Measurements from ENCODE around the gene RHOU. TPM values are rescaled to one million over a fixed set of nuclear protein-coding genes. Genes with fewer than 3 reads are reported as not detected.

The RHOU gene
- total RNA-seq, 3 donors from 2014 or later (not counting 1 experiment from before 2014, with no cell fraction given), result 0.33 to 1.6 (median 0.82) TPM

DNA sequence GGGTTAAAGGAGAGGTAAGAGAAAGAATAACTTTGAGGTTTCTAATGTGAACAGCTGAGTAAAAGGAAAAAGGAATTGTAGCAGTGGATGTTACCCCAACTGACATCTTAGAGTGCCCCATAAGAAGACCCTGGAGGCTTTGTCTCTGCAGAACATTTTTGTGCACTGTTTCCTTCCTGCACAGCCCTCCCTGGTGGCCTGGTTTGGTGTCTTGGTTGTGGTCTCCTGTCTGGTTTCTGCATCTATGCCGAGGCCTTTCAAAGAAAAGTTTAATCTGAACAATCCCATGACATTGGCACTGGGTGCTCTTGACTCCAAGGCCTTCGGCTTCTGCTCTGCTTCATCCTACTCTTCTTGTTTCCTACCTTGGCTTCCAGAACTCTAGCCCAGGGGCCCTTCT lies 57.8 kb downstream of the RHOU start:
- DNase-seq (peak in 1 of 2 donors; percentile 60), ATAC-seq (peak in 2 of 3 donors; percentile 21 to 57)
- Histone ChIP-seq H3K9me3 (ENCODE audit: control insufficient read depth, insufficient read depth, low read length) (peaks cover 12% of the 10 kb centered on the region), H3K27me3 (ENCODE audit: control insufficient read depth, insufficient read depth, low read length) (no peaks in the 10 kb centered on the region), H3K4me1 (ENCODE audit: control insufficient read depth, insufficient read depth, low read length) (peaks cover 48% of the 10 kb centered on the region), H3K36me3 (ENCODE audit: control insufficient read depth, insufficient read depth, low read length) (no peaks in the 10 kb centered on the region), H3K27ac (ENCODE audit: low read length) (no peak overlapping the region), H3K4me3 (ENCODE audit: low read length) (no peak overlapping the region)
- no peak overlapping the region for H3K4me3 Mint-ChIP-seq
- 26% methylated on average over 2 of the region's 2 CpGs for WGBS (ENCODE audit: insufficient coverage)
- peaks cover 5 to 6% of the 10 kb centered on the region in 2 donors for H3K27me3 Mint-ChIP-seq (ENCODE audit: low read depth in 2 of 2)
- peaks cover 3 to 5% of the 10 kb centered on the region in 2 donors for H3K9me3 Mint-ChIP-seq
- H3K4me1 Mint-ChIP-seq, result peaks cover 10 to 19% of the 10 kb centered on the region in 2 donors
- intact Hi-C loops (cut with micrococcal nuclease), result no loop called here
- H3K36me3 Mint-ChIP-seq, result no peaks in the 10 kb centered on the region
- no peak overlapping the region for H3K27ac Mint-ChIP-seq
- TF ChIP-seq CTCF (IDR thresholded peaks at IDR 0.05), result no peak

DNA sequence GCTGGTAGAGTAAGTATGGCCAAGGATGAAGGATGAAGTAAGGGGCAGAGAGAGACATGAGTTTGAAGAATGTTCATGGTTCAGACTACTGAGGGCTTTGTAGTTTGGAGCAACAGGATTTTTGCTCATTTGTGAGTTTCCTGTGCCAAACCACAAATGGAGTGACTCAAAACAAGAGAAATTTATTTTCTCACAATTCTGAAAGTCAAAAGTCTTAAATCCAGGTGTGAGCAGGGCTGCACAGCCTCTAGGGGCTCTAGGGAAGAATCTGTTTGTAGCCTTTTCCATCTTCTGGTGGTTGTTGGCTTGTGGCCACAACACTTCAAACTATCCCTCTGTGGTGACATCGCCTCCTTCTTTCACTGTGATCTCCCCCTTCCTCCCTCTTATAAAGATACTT lies 58.9 kb downstream of the RHOU start:
- peaks cover 3 to 5% of the 10 kb centered on the region in 2 donors for H3K9me3 Mint-ChIP-seq
- no peaks in the 10 kb centered on the region for H3K36me3 Mint-ChIP-seq
- peak in 1 of 2 donors; percentile 54 for DNase-seq
- H3K9me3 ChIP-seq (ENCODE audit: control insufficient read depth, insufficient read depth, low read length), result peaks cover 12% of the 10 kb centered on the region
- WGBS (ENCODE audit: insufficient coverage), result 11% methylated on average over 1 of the region's 1 CpG
- peaks cover 5% of the 10 kb centered on the region in 2 donors for H3K27me3 Mint-ChIP-seq (ENCODE audit: low read depth in 2 of 2)
- H3K27ac Mint-ChIP-seq, result no peak overlapping the region
- TF ChIP-seq CTCF (IDR thresholded peaks at IDR 0.05), result no peak
- no peaks in the 10 kb centered on the region for H3K36me3 ChIP-seq (ENCODE audit: control insufficient read depth, insufficient read depth, low read length)
- H3K27me3 ChIP-seq (ENCODE audit: control insufficient read depth, insufficient read depth, low read length), result no peaks in the 10 kb centered on the region
- no peak overlapping the region for H3K4me3 Mint-ChIP-seq
- H3K4me3 ChIP-seq (ENCODE audit: low read length), result no peak overlapping the region
- H3K4me1 Mint-ChIP-seq, result peaks cover 10 to 19% of the 10 kb centered on the region in 2 donors
- peaks cover 48% of the 10 kb centered on the region for H3K4me1 ChIP-seq (ENCODE audit: control insufficient read depth, insufficient read depth, low read length)
- ATAC-seq, result peak; percentile 60 to 64 (median 61)
- intact Hi-C loops (cut with micrococcal nuclease), result no loop called here
- peak overlapping the region; percentile 12 for H3K27ac ChIP-seq (ENCODE audit: low read length)

DNA sequence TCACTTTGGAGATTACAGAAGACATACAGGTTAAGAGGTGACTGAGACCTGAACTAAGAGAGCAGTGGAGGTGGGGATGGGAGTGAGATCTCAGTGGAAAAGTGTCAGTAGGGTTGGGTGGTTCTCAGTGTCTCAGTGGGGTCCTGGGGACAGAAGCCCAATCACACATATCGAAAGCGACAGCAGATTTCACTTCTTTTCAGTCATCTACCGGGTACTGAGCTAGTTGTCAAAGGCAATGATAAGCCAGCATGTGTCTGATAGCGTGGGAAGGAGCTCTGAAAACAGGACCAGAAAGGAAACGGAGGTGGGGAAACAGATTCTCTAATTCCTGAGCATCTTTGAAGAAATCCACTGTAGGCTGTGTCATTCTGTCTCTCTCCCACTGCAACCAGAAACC lies 59.5 kb downstream of the RHOU start:
- peaks cover 12% of the 10 kb centered on the region for H3K9me3 ChIP-seq (ENCODE audit: control insufficient read depth, insufficient read depth, low read length)
- H3K36me3 ChIP-seq (ENCODE audit: control insufficient read depth, insufficient read depth, low read length), result no peaks in the 10 kb centered on the region
- no peaks in the 10 kb centered on the region for H3K27me3 ChIP-seq (ENCODE audit: control insufficient read depth, insufficient read depth, low read length)
- H3K4me1 Mint-ChIP-seq, result peaks cover 10 to 19% of the 10 kb centered on the region in 2 donors
- no peak overlapping the region for H3K4me3 ChIP-seq (ENCODE audit: low read length)
- H3K4me1 ChIP-seq (ENCODE audit: control insufficient read depth, insufficient read depth, low read length), result peaks cover 48% of the 10 kb centered on the region
- H3K36me3 Mint-ChIP-seq, result no peaks in the 10 kb centered on the region
- peaks cover 3 to 5% of the 10 kb centered on the region in 2 donors for H3K9me3 Mint-ChIP-seq
- peak in 1 of 2 donors; percentile 14 for DNase-seq
- ATAC-seq, result no peak
- peaks cover 5 to 7% of the 10 kb centered on the region in 2 donors for H3K27me3 Mint-ChIP-seq (ENCODE audit: low read depth in 2 of 2)
- intact Hi-C loops (cut with micrococcal nuclease), result no loop called here
- no peak overlapping the region for H3K27ac ChIP-seq (ENCODE audit: low read length)
- H3K4me3 Mint-ChIP-seq, result no peak overlapping the region
- no peak overlapping the region for H3K27ac Mint-ChIP-seq
- TF ChIP-seq CTCF (IDR thresholded peaks at IDR 0.05), result no peak
- WGBS (ENCODE audit: insufficient coverage), result 89% methylated on average over 5 of the region's 5 CpGs

DNA sequence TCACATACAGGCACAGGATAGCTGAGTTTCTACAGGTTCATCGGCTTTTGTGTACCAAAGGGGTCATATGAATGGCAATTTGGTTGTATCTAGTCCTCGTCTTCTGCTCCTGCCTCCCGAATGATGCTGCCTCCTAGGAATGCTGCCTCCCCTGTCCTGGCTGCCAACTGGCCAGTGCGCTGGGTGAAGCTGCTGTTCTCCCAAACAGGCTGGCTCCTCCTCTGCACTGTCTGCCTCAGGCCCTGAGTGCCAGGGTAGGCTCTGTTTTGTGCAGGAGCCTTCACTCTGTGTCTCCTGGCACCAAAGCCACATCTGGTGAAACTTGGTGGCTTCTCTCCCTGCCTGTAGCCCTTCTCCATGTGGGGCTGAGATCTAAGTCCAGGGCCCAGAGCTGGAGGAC lies 60.3 kb downstream of the RHOU start:
- ATAC-seq (no peak), DNase-seq (no peak)
- Histone ChIP-seq H3K27ac (ENCODE audit: low read length) (no peak overlapping the region), H3K27me3 (ENCODE audit: control insufficient read depth, insufficient read depth, low read length) (no peaks in the 10 kb centered on the region), H3K9me3 (ENCODE audit: control insufficient read depth, insufficient read depth, low read length) (peaks cover 12% of the 10 kb centered on the region), H3K4me1 (ENCODE audit: control insufficient read depth, insufficient read depth, low read length) (peaks cover 40% of the 10 kb centered on the region), H3K4me3 (ENCODE audit: low read length) (no peak overlapping the region), H3K36me3 (ENCODE audit: control insufficient read depth, insufficient read depth, low read length) (no peaks in the 10 kb centered on the region)
- Mint-ChIP-seq H3K27ac (no peak overlapping the region), H3K4me1 (peaks cover 5 to 14% of the 10 kb centered on the region in 2 donors), H3K36me3 (no peaks in the 10 kb centered on the region), H3K27me3 (ENCODE audit: low read depth in 2 of 2) (peaks cover 5 to 10% of the 10 kb centered on the region in 2 donors), H3K9me3 (peaks cover 3 to 5% of the 10 kb centered on the region in 2 donors), H3K4me3 (no peak overlapping the region)
- no peak for TF ChIP-seq CTCF (IDR thresholded peaks at IDR 0.05)
- intact Hi-C loops (cut with micrococcal nuclease), result no loop called here
- WGBS (ENCODE audit: insufficient coverage), result 73% methylated on average over 4 of the region's 4 CpGs
